ENCODE data around the gene TNFRSF12A.

TNFRSF12A gene

DNA sequence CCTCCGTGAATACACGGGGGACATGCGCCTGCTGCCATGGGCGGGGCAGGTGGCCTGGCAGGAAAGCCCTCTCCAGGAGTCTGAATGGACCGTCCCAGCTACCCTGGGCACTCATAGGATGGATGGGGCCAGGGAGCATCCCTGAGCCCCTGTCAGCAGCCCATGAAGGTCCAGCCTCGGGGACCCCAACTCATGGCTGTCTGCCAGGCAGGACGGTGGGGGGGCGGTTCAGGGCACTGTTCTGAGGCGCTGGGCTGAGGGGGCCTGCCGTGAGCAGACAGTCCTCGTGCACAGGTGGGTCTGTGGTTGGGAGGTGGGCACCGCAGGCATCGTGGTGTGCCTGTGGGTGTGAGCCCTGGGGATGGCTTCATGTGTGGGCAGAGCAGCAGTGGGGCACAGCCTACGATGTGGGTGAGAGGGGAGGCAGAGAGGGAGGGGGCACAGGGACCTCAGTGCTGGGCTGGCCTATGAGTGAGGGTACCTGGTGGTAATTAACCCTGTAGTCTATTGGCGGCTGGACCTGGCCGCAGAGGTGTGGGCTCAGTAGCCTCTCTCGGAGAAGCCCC is 33.5 kb upstream of the TNFRSF12A start:
- DNase-seq = peak; percentile 93

DNA sequence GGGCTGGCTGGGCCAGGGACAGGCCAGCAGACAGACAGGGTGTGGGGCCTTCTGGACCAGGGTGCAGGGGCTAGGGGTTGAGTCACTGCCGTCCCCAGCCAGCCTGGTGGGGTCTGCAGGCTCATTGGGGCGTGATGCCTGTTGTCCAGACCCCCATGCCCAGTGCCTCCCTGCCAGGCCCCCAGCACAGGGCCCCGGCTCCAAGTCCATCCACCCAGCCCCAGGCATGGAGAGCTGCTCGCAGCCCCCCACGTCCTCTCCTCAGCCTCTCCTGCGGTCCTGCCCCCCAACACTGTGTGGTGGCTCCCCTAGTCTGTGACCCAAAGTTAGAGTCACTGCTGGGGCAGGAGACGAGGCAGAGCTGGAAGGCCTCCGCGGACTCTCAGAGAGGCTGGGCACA is 32.9 kb upstream of the TNFRSF12A start:
- DNase-seq = no peak

DNA sequence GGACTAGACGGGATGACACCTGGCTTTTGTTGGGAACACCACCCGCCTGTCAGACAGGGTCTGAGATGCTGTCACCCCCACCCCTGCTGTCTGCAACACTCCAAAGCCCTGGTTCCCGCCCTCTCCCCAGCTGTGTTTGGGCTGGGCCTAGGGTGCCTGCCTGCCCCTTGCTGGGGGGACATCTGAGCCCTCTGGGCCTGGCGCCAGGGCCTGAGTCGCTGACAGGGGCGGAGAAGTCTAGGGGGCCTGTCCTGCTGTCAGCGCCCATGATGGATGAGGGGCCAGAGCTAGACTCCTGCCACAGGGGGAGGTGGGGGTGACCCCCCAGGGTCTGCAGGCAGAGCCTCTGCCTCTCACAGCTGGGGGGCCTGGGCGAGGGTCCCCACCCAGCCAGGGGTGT is 32.3 kb upstream of the TNFRSF12A start:
- DNase-seq = peak; percentile 98

DNA sequence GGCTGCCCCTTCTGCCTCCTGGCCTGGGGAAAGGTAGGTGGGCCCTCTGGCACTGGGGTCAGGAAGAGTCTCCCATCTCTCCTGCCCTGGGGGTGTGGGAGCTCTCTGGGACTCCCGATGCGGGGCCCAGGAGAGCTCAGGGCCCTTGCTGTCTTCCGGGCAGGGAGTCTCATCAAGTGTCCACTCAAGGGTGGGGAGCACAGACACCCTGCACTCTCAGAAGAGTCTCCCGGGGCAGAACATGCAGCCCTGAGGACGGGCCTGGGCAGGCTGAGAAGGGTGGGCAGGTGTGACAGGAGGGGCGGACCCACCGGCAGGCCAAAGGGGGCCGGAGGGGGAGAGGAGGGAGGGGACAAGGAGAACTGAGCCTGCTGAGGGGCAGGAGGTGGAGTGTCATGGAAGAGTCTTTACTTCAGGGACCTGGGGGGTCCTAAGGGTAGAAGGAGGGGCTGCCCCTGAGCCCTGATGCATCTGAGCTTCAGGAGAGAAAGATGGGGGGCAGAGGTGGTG is 31.5 kb upstream of the TNFRSF12A start:
- DNase-seq = peak; percentile 75

DNA sequence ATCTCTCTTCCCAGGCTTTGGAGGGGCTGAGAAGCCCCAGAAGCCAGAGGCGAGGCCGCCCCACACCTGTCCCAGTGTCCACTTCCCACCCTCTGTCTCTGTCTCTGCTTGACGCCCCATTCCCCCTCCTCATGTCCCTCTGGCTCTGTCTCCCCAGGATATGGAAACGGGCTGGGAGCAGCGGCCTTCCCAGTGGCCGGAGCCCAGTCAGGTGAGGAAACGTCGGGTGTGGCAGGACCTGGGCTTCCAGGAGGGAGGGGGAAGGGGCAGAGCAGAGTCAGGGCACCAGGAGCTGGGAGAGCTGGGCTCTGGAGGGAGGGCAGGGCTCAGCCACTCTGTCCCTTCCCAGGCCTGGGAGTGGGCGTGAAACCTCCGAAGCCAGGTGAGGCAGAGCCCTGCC is 29.3 kb upstream of the TNFRSF12A start:
- DNase-seq = no peak

DNA sequence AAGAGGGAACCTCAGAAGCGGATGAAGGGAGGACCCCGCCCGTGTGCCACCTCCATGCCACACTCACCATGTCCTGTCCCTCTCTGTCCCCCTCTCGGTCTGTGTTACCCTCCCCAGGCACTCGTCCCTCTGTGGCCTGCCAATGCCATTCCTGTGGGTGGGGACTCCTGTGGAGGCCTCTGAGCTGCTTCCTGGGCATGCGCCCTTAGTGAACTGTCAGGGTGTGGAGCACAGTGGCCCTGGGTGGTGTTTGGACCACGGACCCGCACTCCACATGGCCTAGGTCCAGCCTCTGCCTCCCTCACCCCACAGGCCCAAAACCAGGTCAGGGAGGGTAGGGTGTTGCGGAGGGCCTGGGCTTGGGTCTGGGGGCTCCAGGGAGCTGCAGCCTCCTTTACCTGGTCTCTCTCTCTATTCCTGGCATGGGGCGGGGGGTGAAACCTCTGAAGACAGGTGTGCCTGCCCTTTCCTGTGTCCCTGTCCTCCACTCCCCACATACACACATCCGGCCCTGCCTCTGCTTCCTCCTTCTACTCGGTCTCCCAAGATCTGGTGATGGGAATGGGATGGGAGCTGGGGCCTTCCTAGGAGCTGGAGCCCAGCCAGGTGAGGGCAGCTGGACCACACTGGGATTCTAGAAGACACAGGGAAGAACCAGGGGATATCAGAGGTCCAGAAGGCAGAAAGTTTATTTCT is 28.5 kb upstream of the TNFRSF12A start:
- DNase-seq = no peak

DNA sequence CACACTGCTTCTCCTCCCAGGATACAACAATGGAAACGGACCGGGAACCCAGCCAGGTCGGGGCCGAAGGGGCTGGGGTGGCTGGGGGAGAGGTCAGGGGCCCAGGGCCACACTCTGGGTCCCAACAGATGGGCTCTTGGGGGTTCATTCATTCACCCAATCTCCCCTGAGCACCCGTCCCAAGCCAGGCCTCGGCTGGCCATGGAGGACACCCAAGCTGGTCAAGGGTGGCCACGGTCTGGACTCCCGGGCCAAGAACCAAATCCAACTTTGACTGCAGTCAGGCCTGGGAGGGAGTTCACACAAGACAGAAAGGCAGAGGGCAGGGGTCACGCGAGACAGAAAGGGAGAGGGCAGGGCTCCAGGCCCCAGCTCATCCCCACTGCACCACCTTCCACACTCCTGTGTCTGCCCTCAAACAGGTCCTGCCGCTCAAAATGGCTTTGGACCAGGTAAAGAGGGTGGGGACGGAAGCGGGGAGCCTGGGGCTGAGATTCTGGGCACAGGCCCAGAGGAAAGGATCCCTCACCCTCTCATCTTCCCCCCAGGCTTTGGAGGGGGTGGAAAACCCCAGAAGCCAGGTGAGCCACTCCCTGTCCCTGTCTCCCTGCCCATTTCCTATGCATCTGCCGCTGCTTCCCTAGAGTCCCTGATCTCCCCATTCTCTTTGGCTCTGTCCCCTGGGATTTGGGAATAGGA is 27.6 kb upstream of the TNFRSF12A start:
- DNase-seq = no peak

DNA sequence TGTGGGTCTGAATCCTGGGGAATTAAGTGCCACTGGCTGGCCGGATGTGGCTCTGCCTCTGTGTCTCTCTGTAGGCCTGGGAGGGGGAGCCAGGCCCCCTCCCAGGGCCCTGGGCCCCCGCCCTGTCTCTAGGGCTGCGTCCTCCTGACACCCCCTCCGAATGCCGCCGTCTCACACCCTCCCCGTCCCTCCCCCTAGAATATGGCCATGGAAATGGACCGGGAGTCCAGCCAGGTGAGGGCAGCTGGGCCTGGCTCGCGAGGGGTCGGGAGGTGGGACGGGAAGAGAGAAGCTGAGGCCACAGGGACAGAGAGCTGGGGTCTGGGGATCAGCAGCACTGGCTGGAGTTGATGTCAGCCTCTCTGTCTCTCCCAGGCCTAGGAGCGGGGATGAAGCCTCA is 23.9 kb upstream of the TNFRSF12A start:
- no peak for DNase-seq

DNA sequence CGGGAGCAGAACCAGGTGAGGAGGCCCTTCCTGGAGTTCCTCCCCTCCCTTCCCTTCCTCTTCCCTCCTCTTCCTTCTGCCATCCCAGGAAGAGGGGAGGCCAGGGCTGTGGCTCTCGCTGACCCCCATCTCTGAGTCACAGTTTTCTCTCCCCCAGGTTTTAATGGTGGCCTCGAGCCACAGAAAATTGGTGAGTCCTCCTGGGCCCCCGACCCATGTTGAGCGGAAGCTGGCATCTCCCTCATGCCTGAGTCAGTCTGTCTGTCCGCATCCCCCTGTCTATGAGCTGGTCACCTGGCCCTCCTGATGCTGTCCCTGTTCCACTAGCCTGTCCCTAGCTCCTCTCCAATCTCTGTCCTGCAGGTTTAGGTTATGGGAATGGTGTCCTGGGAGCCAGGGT is 20.2 kb upstream of the TNFRSF12A start:
- DNase-seq = no peak

DNA sequence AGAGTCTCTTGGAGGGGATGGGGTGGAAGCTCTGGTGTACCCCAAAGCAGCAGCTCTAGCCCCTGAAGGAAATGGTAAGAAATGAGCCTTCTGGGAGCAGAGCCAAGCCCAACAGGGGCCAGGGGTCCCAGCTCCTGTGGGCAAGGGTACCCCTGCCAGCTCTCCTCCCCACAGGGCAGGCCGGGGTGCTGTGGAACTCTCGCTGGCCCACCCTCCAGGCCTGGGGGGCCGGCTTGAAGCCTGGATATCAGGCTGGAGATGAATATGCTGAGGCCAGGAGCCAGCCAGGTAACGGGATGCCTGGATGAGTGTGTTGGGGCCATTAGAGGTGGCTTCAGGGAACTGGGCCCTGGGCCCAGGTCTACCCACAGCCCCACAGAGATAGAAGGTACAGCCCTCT is 19.6 kb upstream of the TNFRSF12A start:
- DNase-seq = no peak

DNA sequence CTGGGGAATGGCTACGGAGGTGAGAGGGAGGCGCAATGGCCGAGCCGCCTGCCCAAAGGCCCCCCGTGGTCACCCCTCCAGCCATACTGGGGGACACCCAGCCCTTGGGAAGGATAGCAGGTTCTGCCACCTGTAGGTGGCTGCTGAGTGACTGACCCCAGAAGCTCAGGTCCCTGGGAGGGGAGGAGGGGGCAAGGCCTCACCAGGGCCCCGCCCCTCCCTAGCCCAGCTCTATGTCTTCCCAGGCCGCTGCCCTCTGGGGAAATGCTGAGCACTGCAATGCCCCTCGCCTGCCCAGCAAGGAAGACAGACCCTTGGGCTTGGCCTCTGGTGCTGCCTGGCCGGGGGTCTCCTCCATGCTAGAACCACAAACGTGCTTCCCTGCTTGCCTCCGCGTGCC is 18.9 kb upstream of the TNFRSF12A start:
- no peak for DNase-seq

DNA sequence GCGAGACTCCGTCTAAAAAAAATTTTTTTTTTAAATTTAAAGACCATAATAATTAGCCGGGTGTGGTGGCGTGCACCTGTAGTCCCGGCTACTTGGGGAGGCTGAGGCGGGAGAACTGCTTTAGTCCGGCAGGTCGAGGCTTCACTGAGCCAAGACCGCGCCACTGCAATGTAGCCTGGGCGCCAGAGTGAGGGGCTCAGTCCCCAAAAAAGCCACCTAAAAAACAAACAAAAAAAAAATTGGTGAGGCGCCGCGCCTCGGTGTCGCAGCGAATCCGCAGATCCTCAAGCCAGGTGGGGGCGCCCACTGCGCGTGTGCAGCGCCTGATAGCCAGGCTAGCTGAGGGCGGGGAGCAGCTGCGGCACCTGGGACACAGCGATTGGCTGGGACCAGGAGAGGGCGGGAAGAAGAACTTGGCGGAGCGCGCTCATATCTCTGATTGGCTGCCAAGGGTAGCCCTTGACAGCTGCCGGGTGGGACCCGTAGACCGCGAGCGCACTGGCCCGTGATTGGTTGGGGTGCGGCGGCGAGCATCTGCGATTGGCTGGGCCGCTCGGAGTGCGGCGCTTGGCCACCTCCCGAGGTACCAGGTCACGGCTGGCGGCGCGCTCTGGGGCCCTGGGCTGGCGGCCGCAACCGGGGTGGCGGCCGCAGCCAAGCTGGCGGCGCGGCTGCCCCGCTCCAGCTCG is 16.4 kb upstream of the TNFRSF12A start:
- DNase-seq = peak; percentile 100

DNA sequence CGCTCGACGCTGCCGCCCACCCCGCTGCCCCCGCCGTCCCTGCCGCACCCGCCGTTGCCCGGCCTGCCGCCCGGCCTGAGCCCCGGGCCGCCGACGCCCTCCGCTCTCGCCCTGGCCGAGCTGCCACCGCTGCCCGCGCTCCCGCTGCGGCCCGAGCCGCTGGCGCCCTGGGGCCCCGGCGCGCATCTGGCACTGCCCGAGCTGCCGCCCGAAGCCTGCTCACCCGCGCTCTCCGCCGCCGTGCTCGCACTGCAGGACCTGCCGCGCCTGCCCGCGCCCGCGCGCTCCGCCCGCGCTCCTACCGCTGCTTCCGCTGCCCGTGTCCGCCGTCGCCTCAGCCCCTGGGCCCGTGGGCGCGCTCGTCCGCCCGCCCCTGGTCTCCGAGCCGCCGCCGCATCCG is 15.8 kb upstream of the TNFRSF12A start:
- DNase-seq = peak; percentile 77

DNA sequence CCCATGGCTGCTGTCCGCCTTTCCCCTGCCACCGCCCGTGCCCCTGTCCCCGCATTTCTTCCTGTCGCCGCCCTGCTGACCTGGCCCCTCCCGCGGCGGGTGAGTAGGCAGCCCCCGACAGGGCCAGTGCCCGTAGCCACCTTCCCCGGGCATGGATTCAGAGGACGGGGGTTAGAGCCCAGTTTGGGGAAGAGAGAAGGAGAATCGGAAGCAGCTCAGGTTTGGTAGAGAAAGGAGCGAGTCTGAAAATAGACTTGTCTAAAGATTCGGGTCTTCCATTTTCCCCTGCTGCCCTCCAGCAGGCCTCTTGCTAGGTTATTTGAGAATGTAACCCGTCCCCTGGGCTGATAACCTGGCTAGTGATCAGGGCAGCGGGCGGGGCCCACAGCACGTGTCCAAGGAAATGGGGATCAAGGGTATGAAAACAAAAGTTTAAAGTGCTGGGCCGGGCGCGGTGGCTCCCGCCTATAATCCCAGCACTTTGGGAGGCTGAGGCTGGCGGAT is 15.3 kb upstream of the TNFRSF12A start:
- peak; percentile 68 for DNase-seq

DNA sequence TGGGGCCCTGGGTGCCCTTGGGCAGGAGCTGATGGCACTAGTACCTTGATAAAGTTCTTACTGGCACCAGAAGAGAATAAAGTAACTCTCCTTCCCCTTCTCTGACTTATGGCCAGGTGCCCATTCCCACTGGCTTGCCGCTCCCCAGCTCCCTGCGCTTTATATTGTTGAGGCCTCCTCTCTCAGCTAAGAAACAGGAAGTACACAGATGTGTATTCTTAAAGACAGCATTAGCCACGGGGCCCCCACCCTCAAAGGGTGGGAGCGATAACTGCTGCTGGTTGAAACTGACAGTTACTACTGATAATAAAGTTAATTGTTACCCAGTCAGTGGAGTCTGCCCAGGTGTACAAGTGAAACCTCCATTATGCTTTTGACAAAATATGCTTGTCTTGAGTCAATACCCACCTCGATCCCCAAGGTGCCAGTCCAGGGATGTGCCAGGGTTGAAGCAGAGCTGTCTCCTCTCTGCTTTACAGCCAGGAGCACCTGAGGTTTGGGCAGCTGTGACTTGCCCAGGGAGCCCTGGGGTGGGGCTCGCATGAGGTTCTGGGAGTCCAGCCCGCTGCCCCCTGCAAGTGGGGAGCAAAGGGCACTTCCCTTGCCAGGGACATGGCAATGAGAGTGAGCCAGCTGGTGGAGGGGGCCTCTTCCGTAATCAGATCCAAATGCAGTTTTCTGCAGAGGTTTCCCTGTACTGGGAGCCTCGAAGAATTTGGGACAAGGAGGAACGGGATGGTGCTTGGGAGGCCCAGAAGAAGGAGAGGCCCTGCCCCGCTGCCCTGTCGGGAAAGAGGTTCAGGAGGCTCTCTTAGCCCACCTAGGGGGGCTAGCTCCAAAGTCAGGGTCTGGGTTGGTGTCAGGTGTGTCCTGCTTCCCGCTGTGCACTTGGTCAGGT is 12.9 kb upstream of the TNFRSF12A start:
- DNase-seq = no peak

DNA sequence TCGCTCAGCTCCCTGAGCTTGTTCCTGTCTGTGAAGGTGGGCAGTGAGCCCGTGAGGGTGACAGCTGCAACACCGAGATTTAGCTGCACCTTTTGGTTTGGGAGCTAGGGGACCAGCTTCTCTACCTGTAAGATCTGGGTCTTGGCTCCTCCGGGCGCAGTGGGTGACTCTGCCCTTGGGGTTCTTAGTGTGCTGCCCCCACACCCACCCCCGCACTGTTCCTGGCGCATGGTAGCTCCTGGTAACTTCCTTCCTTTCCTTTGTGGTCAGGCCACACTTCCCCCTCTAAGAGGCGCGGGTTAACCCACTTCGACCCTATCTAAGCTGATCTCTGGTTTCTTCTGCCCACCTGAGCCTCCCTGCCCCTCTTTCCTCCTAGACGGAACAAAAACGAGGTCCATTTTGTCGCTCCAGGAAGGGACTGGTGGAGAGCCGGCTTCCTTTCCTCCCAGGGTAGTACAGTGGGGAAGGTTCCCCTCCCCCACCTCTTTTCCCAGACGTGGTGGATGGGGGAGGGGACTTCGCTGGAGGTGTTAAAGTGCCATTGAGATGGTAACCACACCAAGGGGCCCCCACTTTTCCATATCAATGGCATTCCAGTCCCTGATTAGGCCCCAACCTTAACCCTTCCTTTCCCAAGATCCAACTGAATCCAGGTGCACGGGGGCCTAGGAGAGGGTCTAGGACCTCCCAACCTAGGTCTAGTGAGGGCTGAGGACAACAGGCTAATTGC is 12.0 kb upstream of the TNFRSF12A start:
- no peak for DNase-seq

DNA sequence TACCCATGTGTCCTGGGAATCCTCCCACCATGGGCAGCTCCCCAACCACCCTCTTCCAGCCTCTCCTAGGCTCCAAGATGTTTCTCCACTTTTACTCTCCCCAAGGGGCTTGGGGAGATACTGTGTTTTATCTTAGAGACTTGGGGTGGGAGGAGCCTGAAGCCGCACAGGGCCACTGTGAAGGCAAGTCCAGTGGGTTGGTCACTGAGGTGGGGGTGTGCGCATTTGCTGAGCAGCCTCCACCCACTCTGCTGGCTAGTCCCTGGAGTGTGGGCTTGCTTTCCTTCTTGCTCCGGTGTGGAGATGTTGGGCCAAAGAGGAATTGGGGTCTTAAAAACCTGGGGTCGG is 11.5 kb upstream of the TNFRSF12A start:
- DNase-seq = no peak

DNA sequence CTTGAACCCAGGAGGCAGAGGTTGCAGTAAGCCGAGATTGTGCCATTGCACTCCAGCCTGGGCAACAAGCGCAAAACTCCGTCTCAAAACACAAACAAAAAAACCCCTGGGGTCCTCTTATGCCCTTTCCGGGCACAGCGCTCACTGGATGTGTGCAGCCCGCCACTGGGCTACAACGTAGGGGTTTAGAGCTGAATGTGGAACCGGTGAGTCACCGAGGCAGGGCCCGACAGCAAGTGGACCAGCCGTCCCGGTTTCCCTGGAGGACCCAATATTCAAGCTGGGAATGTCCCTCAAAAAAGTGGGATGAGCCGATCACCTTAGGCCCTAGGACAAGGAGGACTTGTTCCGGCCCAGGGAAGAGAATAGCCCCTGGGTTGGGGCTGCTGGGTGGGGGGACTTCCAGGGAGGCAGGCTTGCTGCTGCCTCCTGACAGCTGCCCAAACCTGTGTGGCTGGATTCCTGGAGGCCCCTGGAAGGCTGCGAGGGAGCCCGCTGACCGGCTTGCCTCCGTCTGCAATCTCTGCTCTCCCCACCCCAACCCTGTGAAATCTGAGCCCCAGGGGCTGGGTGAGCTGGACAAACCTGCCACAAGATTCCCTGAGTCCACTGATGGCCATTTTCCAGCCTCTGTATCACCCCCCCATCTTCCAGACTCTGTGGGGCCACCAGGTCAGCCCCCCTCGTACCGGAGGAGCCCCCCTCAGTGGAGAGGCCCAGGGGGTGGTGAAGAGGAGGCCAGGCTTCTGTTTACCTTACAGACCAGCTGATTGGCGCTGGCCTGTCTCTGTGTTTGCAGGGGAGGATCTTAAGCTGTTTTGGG is 10.4 kb upstream of the TNFRSF12A start:
- peak; percentile 53 for DNase-seq

DNA sequence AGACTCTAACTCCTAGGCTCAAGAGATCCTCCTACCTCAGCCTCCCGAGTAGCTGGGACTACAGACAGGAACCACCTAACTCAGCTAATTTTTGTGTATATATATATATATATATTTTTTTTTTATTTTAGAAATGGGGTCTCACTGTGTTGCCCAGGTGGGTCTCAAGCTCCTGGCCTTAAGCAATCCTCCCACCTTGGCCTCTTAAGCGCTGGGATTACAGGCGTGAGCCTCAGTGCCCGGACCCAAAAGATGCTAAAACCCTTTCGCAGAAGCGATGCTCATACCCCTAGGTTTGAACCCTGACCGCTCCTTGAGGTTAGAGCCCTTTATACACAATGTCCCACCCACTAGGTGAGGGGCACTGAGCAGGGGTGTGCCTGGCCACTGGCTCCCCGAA is 9.7 kb upstream of the TNFRSF12A start:
- no peak for DNase-seq

DNA sequence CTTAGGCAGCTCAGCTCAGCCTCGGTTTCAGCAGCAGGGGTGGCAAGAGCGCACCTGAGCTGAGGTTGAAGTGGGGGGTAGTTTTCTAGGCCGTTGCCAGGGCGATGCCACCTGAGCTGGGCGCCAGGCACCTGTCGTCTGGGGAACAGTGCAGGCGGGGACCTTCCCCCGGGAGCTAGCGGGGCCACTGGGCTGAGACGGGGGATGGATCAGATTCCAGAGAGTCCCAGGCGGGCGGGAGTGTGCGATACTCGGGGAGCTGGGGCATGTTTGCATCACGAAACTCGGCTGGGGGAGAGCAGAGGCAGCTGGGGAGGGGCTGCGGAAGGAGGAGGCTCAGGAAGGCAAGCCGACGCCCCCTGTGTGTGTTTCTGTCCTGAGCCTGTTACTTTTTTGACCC is 7.9 kb upstream of the TNFRSF12A start:
- peak; percentile 93 for DNase-seq
